GM12878 (cell line): Measurements from ENCODE around the gene OR4E1. TPM values are rescaled to one million over a fixed set of nuclear protein-coding genes. Genes with fewer than 3 reads are reported as not detected.

Experiments
- POLR2AphosphoS5 ChIP-seq: IDR thresholded peaks from 2 replicates; pipeline ENCODE4 v1.6.1; 2011; ENCODE audit warnings: mild to moderate bottlenecking, low read length, inconsistent platforms
- RCOR1 ChIP-seq: conservative IDR thresholded peaks from 2 replicates; pipeline ENCODE4 v1.6.1; 2012; ENCODE audit warnings: low read depth, low read length, improper control_type of control experiment
- RUNX3 ChIP-seq: IDR thresholded peaks from 2 replicates; pipeline ENCODE4 v1.6.1; 2012; ENCODE audit warnings: low read length, inconsistent platforms
- polyA plus RNA-seq, 11 experiments: library from polyadenylated mRNA; depleted of rRNA in 4 of 11; unstranded in 6 of 11; stranded (reverse) in 5 of 11; fragments of >200 nt; fragmentation: Nextera tagmentation in 4 of 11; fragmentation: Illumina TruSeq in 1 of 11; extraction: Ambion mirVana in 4 of 11; extraction: Trizol in 1 of 11; gene quantifications; 1 replicate in 1 of 11; 2 replicates in 10 of 11; pipeline versions ENCODE4 v1.2.1 to v1.2.3, GENCODE V29; 2011 to 2016; ENCODE audit warnings: inconsistent platforms in 2 of 11, missing spikeins in 2 of 11, low read depth in 1 of 11
- small RNA-seq: library from RNA; depleted of rRNA; stranded (forward); fragments of <200 nt; gene quantifications from one replicate; pipeline ENCODE3, GENCODE V24; 2014
- total RNA-seq, 4 experiments: library from RNA; depleted of rRNA in 3 of 4; stranded (reverse); fragments of >200 nt in 3 of 4; fragmentation: Illumina TruSeq in 1 of 4; extraction: Trizol in 1 of 4; gene quantifications; 2 replicates each; pipeline versions ENCODE4 v1.2.1 to v1.2.3, GENCODE V29; 2013 to 2021
- TF ChIP-seq, protein P1 (sequence below): fragments of 450-650 bp; IDR thresholded peaks from 2 replicates; pipeline ENCODE4 v1.6.1; 2017; ENCODE audit warnings: mild to moderate bottlenecking, low read depth, inconsistent platforms; ENCODE audit not compliant: poor library complexity, severe bottlenecking
- TF ChIP-seq, protein P2 (sequence below): fragments of 450-650 bp; IDR thresholded peaks from 2 replicates; pipeline ENCODE4 v1.6.1; 2017; ENCODE audit warnings: antibody characterized with exemption, mild to moderate bottlenecking, moderate library complexity

The OR4E1 gene
- total and polyA plus RNA-seq, 10 of the 15 experiments (the other 5 are each of a cell fraction or from before 2014, with no cell fraction given), result not detected

DNA sequence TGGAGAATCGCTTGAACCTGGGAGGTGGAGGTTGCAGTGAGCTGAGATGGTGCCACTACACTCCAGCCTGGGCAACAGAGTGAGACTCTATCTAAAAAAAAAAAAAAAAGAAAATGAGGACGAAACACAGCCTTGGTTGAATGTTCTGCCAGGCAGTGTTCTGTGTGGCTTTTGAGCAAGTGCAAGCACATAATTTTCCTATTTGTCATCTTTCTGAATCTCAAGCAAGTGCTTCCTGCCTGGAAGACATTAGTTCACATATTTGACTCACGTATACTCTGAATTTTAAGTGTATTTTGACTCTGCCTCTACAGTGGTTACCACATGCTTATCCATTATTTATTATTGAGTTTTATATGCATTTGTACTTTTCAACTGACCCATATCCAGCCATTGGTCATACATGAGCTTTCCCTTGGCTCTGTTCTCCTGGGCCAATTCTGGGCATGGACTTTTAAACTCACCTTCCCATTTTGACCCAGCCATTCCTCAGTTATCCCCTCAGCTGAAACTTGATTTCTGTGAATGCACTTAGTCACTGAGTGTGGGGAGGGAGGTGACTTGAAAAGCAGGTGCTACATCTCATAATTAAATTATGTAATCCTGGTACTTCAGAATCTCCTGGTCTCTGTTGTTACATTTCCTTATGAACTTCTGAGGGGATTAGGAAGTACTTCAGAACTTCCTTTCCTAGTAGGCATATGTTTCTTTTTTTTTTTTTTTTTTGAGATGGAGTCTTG, 47.0 kb downstream of the OR4E1 start (continued):
- TF ChIP-seq, protein P1, sequence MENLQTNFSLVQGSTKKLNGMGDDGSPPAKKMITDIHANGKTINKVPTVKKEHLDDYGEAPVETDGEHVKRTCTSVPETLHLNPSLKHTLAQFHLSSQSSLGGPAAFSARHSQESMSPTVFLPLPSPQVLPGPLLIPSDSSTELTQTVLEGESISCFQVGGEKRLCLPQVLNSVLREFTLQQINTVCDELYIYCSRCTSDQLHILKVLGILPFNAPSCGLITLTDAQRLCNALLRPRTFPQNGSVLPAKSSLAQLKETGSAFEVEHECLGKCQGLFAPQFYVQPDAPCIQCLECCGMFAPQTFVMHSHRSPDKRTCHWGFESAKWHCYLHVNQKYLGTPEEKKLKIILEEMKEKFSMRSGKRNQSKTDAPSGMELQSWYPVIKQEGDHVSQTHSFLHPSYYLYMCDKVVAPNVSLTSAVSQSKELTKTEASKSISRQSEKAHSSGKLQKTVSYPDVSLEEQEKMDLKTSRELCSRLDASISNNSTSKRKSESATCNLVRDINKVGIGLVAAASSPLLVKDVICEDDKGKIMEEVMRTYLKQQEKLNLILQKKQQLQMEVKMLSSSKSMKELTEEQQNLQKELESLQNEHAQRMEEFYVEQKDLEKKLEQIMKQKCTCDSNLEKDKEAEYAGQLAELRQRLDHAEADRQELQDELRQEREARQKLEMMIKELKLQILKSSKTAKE, result no peak
- TF ChIP-seq POLR2AphosphoS5 (no peak), RCOR1 (no peak), RUNX3 (no peak)
- TF ChIP-seq, protein P2, sequence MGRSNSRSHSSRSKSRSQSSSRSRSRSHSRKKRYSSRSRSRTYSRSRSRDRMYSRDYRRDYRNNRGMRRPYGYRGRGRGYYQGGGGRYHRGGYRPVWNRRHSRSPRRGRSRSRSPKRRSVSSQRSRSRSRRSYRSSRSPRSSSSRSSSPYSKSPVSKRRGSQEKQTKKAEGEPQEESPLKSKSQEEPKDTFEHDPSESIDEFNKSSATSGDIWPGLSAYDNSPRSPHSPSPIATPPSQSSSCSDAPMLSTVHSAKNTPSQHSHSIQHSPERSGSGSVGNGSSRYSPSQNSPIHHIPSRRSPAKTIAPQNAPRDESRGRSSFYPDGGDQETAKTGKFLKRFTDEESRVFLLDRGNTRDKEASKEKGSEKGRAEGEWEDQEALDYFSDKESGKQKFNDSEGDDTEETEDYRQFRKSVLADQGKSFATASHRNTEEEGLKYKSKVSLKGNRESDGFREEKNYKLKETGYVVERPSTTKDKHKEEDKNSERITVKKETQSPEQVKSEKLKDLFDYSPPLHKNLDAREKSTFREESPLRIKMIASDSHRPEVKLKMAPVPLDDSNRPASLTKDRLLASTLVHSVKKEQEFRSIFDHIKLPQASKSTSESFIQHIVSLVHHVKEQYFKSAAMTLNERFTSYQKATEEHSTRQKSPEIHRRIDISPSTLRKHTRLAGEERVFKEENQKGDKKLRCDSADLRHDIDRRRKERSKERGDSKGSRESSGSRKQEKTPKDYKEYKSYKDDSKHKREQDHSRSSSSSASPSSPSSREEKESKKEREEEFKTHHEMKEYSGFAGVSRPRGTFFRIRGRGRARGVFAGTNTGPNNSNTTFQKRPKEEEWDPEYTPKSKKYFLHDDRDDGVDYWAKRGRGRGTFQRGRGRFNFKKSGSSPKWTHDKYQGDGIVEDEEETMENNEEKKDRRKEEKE, result no peak

Small RNAs within 50 kb of the gene (small RNA-seq; reads per million reads assigned to genes)
- gene AC243972.3, result not detected

Other genes starting within 250 kb of the OR4E1 start
Only the 7 nearest of the 8 such genes appear.
- gene RAB2B, start 196.9 kb downstream of the OR4E1 start, total RNA-seq (2014; rRNA removed), result 10.5 and 13.1 TPM in 2 replicates
- 18.8 and 19.9 TPM in 2 replicates for gene RAB2B, start 196.9 kb downstream of the OR4E1 start, total RNA-seq (2014; rRNA removed; fragmentation: Illumina TruSeq; extraction: Trizol)
- 14.5 and 18.4 TPM in 2 replicates for gene RAB2B, start 196.9 kb downstream of the OR4E1 start, total RNA-seq (2021)
- 45.1 and 57.7 TPM in 2 replicates for gene RAB2B, start 196.9 kb downstream of the OR4E1 start, polyA plus RNA-seq (2011; rRNA removed)
- 19.4 and 26.2 TPM in 2 replicates for gene RAB2B, start 196.9 kb downstream of the OR4E1 start, polyA plus RNA-seq (2014; fragmentation: Illumina TruSeq; extraction: Trizol)
- gene RAB2B, start 196.9 kb downstream of the OR4E1 start, polyA plus RNA-seq (2014; fragmentation: Nextera tagmentation; extraction: Ambion mirVana), result 1 to 10 TPM; 5.6 to 9.8 TPM
- 16.4 and 18.8 TPM in 2 replicates for gene RAB2B, start 196.9 kb downstream of the OR4E1 start, polyA plus RNA-seq (2014; rRNA removed)
- 10 to 100 TPM in 1 of 2 experiments, 1 to 10 TPM in 1; 9.6 to 10.3 TPM for gene RAB2B, start 196.9 kb downstream of the OR4E1 start, polyA plus RNA-seq (2016; fragmentation: Nextera tagmentation; extraction: Ambion mirVana)
- 17.1 and 18.4 TPM in 2 replicates for gene TOX4, start 196.6 kb downstream of the OR4E1 start, total RNA-seq (2014; rRNA removed)
- 26.0 and 27.4 TPM in 2 replicates for gene TOX4, start 196.6 kb downstream of the OR4E1 start, total RNA-seq (2014; rRNA removed; fragmentation: Illumina TruSeq; extraction: Trizol)
- gene TOX4, start 196.6 kb downstream of the OR4E1 start, total RNA-seq (2021), result 53.8 and 55.5 TPM in 2 replicates
- gene TOX4, start 196.6 kb downstream of the OR4E1 start, polyA plus RNA-seq (2011; rRNA removed), result 70.3 and 113 TPM in 2 replicates
- gene TOX4, start 196.6 kb downstream of the OR4E1 start, polyA plus RNA-seq (2014; fragmentation: Illumina TruSeq; extraction: Trizol), result 59.8 and 74.8 TPM in 2 replicates
- 10 to 100 TPM; 54.7 to 55.5 TPM for gene TOX4, start 196.6 kb downstream of the OR4E1 start, polyA plus RNA-seq (2014; fragmentation: Nextera tagmentation; extraction: Ambion mirVana)
- gene TOX4, start 196.6 kb downstream of the OR4E1 start, polyA plus RNA-seq (2014; rRNA removed), result 53.1 and 54.8 TPM in 2 replicates
- 10 to 100 TPM; 54.8 to 57.8 TPM for gene TOX4, start 196.6 kb downstream of the OR4E1 start, polyA plus RNA-seq (2016; fragmentation: Nextera tagmentation; extraction: Ambion mirVana)
- gene METTL3, start 162.5 kb downstream of the OR4E1 start, total RNA-seq (2014; rRNA removed), result 66.3 and 79.6 TPM in 2 replicates
- 54.8 and 56.5 TPM in 2 replicates for gene METTL3, start 162.5 kb downstream of the OR4E1 start, total RNA-seq (2014; rRNA removed; fragmentation: Illumina TruSeq; extraction: Trizol)
- gene METTL3, start 162.5 kb downstream of the OR4E1 start, total RNA-seq (2021), result 56.6 and 63.9 TPM in 2 replicates
- 147 and 165 TPM in 2 replicates for gene METTL3, start 162.5 kb downstream of the OR4E1 start, polyA plus RNA-seq (2011; rRNA removed)
- gene METTL3, start 162.5 kb downstream of the OR4E1 start, polyA plus RNA-seq (2014; fragmentation: Illumina TruSeq; extraction: Trizol), result 69.4 and 71.4 TPM in 2 replicates
- 10 to 100 TPM; 32.8 to 36.0 TPM for gene METTL3, start 162.5 kb downstream of the OR4E1 start, polyA plus RNA-seq (2014; fragmentation: Nextera tagmentation; extraction: Ambion mirVana)
- 82.5 and 83.9 TPM in 2 replicates for gene METTL3, start 162.5 kb downstream of the OR4E1 start, polyA plus RNA-seq (2014; rRNA removed)
- gene METTL3, start 162.5 kb downstream of the OR4E1 start, polyA plus RNA-seq (2016; fragmentation: Nextera tagmentation; extraction: Ambion mirVana), result 10 to 100 TPM; 64.7 to 70.9 TPM
- 1.5 and 1.6 TPM in 2 replicates for gene SALL2, start 147.5 kb downstream of the OR4E1 start, total RNA-seq (2014; rRNA removed)
- 1.7 and 1.8 TPM in 2 replicates for gene SALL2, start 147.5 kb downstream of the OR4E1 start, total RNA-seq (2014; rRNA removed; fragmentation: Illumina TruSeq; extraction: Trizol)
- 6.2 and 6.3 TPM in 2 replicates for gene SALL2, start 147.5 kb downstream of the OR4E1 start, total RNA-seq (2021)
- gene SALL2, start 147.5 kb downstream of the OR4E1 start, polyA plus RNA-seq (2011; rRNA removed), result 2.0 and 2.6 TPM in 2 replicates
- 4.7 and 5.1 TPM in 2 replicates for gene SALL2, start 147.5 kb downstream of the OR4E1 start, polyA plus RNA-seq (2014; fragmentation: Illumina TruSeq; extraction: Trizol)
- gene SALL2, start 147.5 kb downstream of the OR4E1 start, polyA plus RNA-seq (2014; fragmentation: Nextera tagmentation; extraction: Ambion mirVana), result 1 to 10 TPM; 1.9 to 2.3 TPM
- 3.4 and 4.5 TPM in 2 replicates for gene SALL2, start 147.5 kb downstream of the OR4E1 start, polyA plus RNA-seq (2014; rRNA removed)
- gene SALL2, start 147.5 kb downstream of the OR4E1 start, polyA plus RNA-seq (2016; fragmentation: Nextera tagmentation; extraction: Ambion mirVana), result 1 to 10 TPM; 1.6 to 1.7 TPM
- gene OR10G3, start 93.7 kb downstream of the OR4E1 start, total RNA-seq (2014; rRNA removed), result not detected in 2 replicates
- gene OR10G3, start 93.7 kb downstream of the OR4E1 start, total RNA-seq (2014; rRNA removed; fragmentation: Illumina TruSeq; extraction: Trizol), result not detected in 2 replicates
- not detected in 2 replicates for gene OR10G3, start 93.7 kb downstream of the OR4E1 start, total RNA-seq (2021)
- gene OR10G3, start 93.7 kb downstream of the OR4E1 start, polyA plus RNA-seq (2011; rRNA removed), result not detected in 2 replicates
- gene OR10G3, start 93.7 kb downstream of the OR4E1 start, polyA plus RNA-seq (2014; fragmentation: Illumina TruSeq; extraction: Trizol), result not detected in 2 replicates
- not detected for gene OR10G3, start 93.7 kb downstream of the OR4E1 start, polyA plus RNA-seq (2014; fragmentation: Nextera tagmentation; extraction: Ambion mirVana)
- gene OR10G3, start 93.7 kb downstream of the OR4E1 start, polyA plus RNA-seq (2014; rRNA removed), result not detected in 2 replicates
- gene OR10G3, start 93.7 kb downstream of the OR4E1 start, polyA plus RNA-seq (2016; fragmentation: Nextera tagmentation; extraction: Ambion mirVana), result not detected
- gene OR10G2, start 38.9 kb downstream of the OR4E1 start, total RNA-seq (2014; rRNA removed), result not detected in 2 replicates
- not detected in 2 replicates for gene OR10G2, start 38.9 kb downstream of the OR4E1 start, total RNA-seq (2014; rRNA removed; fragmentation: Illumina TruSeq; extraction: Trizol)
- gene OR10G2, start 38.9 kb downstream of the OR4E1 start, total RNA-seq (2021), result not detected in 2 replicates
- not detected in 2 replicates for gene OR10G2, start 38.9 kb downstream of the OR4E1 start, polyA plus RNA-seq (2011; rRNA removed)
- not detected in 2 replicates for gene OR10G2, start 38.9 kb downstream of the OR4E1 start, polyA plus RNA-seq (2014; fragmentation: Illumina TruSeq; extraction: Trizol)
- not detected for gene OR10G2, start 38.9 kb downstream of the OR4E1 start, polyA plus RNA-seq (2014; fragmentation: Nextera tagmentation; extraction: Ambion mirVana)
- gene OR10G2, start 38.9 kb downstream of the OR4E1 start, polyA plus RNA-seq (2014; rRNA removed), result not detected in 2 replicates
- not detected for gene OR10G2, start 38.9 kb downstream of the OR4E1 start, polyA plus RNA-seq (2016; fragmentation: Nextera tagmentation; extraction: Ambion mirVana)
- gene OR4E2, start 20.0 kb downstream of the OR4E1 start, total RNA-seq (2014; rRNA removed), result not detected in 2 replicates
- not detected in 2 replicates for gene OR4E2, start 20.0 kb downstream of the OR4E1 start, total RNA-seq (2014; rRNA removed; fragmentation: Illumina TruSeq; extraction: Trizol)
- gene OR4E2, start 20.0 kb downstream of the OR4E1 start, total RNA-seq (2021), result not detected in 2 replicates
- not detected in 2 replicates for gene OR4E2, start 20.0 kb downstream of the OR4E1 start, polyA plus RNA-seq (2011; rRNA removed)
- not detected in 2 replicates for gene OR4E2, start 20.0 kb downstream of the OR4E1 start, polyA plus RNA-seq (2014; fragmentation: Illumina TruSeq; extraction: Trizol)
- gene OR4E2, start 20.0 kb downstream of the OR4E1 start, polyA plus RNA-seq (2014; fragmentation: Nextera tagmentation; extraction: Ambion mirVana), result not detected
- not detected in 2 replicates for gene OR4E2, start 20.0 kb downstream of the OR4E1 start, polyA plus RNA-seq (2014; rRNA removed)
- gene OR4E2, start 20.0 kb downstream of the OR4E1 start, polyA plus RNA-seq (2016; fragmentation: Nextera tagmentation; extraction: Ambion mirVana), result not detected